ENCODE results near the gene IDUA. TPM values are rescaled to one million over a fixed set of nuclear protein-coding genes. Genes with fewer than 3 reads are reported as not detected.

Gene IDUA
- total and polyA plus RNA-seq, 4 donors = 7.5 to 66.5 (median 21.6) TPM

DNA sequence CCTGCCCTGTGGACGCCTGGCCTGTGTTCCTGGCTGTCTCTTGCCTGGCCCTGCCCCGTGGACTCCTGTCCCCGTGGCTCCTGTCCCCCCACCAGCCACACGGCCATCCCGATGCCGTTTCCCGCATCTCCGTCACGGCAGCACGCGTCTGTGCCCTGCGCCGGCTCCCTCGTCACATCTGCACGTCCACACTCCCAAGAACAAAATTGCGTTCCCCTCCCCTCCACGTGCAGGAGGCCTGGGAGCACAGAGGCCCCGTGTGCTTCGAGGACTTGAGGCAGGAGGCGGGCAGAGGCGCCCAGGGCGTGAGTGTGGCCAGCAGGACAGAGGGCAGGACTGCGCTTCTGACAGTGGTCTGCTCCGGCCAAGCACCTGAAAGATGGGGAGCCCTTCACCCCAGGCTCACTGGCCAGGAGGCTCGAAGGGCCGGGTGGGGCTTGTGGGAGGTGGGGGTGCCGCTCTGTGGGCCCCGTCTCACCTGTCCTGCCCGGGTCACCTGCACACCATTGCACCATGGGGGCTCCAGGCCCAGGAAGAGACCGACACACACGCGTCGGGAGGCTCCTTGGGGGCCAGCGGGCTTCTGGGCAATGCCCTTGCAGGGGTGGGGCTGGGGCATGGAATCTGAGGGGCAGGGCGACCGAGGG lies 41.9 kb downstream of the IDUA start:
- Histone ChIP-seq H3K9me3 (ENCODE audit: control insufficient read depth in 4 of 4, insufficient read depth in 3 of 4, low read length in 3 of 4) (peaks cover 0 to 5% (median 0%) of the 10 kb centered on the region in 4 donors), H3K9ac (ENCODE audit: insufficient read depth in 1 of 2, low read length in 2 of 2) (no peak overlapping the region), H3K4me3 (no peak overlapping the region), H3K4me1 (ENCODE audit: control insufficient read depth in 5 of 5, insufficient read depth in 5 of 5, low read length in 5 of 5) (peaks cover 0 to 25% (median 3%) of the 10 kb centered on the region in 5 donors), H3K27ac (ENCODE audit: low read depth in 1 of 2, low read length in 1 of 2) (no peak overlapping the region), H3K27me3 (ENCODE audit: control insufficient read depth in 3 of 3, insufficient read depth in 3 of 3, low read length in 2 of 3) (no peaks in the 10 kb centered on the region), H3K36me3 (ENCODE audit: control insufficient read depth in 4 of 4, insufficient read depth in 4 of 4, low read length in 4 of 4) (peaks cover 0 to 18% (median 12%) of the 10 kb centered on the region in 4 donors)
- DNase-seq = no peak
- no peak for ATAC-seq (ENCODE audit: insufficient read depth, low FRiP score)
- no peak for TF ChIP-seq CTCF (IDR thresholded peaks at IDR 0.05; ENCODE audit: control extremely low read depth, extremely low read depth)
- 77 to 85% methylated on average over 33 to 36 of the region's 36 CpGs for WGBS, 2 donors

DNA sequence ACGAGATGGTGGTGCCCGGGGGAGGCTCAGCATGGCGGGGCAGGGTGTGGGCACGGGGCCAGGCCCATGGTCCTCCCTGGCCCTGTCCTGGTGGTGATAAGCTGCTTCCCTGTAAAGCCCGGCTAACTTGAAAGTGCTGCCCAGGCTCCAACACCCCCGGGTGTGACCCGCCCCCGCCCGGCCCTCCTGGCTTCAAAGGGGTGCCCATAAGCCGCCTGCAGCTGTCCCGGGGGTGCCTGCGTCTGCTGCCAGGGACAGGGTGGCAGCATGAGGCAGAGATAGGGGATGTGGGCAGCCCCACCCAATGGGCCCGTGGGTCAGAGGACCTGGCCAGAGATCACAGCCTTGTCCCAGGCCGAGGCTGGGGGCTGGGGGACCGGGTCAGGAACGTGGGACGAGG lies 42.7 kb downstream of the IDUA start:
- H3K4me3 ChIP-seq = no peak overlapping the region
- ATAC-seq (ENCODE audit: insufficient read depth, low FRiP score) = no peak
- peaks cover 0 to 15% (median 10%) of the 10 kb centered on the region in 4 donors for H3K36me3 ChIP-seq (ENCODE audit: control insufficient read depth in 4 of 4, insufficient read depth in 4 of 4, low read length in 4 of 4)
- TF ChIP-seq CTCF (IDR thresholded peaks at IDR 0.05; ENCODE audit: control extremely low read depth, extremely low read depth) = no peak
- H3K27me3 ChIP-seq (ENCODE audit: control insufficient read depth in 3 of 3, insufficient read depth in 3 of 3, low read length in 2 of 3) = no peaks in the 10 kb centered on the region
- WGBS, 2 donors = 54 to 70% methylated on average over 17 of the region's 17 CpGs
- no peak for DNase-seq
- no peak overlapping the region for H3K9ac ChIP-seq (ENCODE audit: insufficient read depth in 1 of 2, low read length in 2 of 2)
- H3K27ac ChIP-seq (ENCODE audit: low read depth in 1 of 2, low read length in 1 of 2) = no peak overlapping the region
- peaks cover 0 to 5% (median 0%) of the 10 kb centered on the region in 4 donors for H3K9me3 ChIP-seq (ENCODE audit: control insufficient read depth in 4 of 4, insufficient read depth in 3 of 4, low read length in 3 of 4)
- peaks cover 0 to 34% (median 3%) of the 10 kb centered on the region in 5 donors for H3K4me1 ChIP-seq (ENCODE audit: control insufficient read depth in 5 of 5, insufficient read depth in 5 of 5, low read length in 5 of 5)

DNA sequence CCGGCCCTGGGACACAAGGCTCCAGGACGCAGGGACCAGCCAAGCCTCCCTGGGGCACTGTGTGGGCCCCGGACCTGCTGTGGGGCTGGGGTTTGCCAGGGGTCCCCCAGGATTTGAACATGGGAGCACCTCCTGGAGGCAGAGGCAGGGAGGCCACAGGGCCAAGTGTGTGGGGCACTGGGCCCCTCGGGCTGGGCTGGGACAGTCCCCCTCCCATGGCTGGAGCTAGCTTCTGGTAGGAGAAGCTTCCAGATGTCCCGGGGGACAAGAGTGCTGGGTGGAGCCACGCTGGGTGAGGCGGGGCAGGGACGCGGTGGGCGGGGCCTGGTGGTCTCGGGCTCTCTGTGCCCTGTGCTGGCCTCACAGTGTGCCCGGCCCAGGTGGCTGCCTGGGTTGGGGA lies 43.2 kb downstream of the IDUA start:
- WGBS, 2 donors = 63 to 81% methylated on average over 10 to 12 of the region's 12 CpGs
- no peak for TF ChIP-seq CTCF (IDR thresholded peaks at IDR 0.05; ENCODE audit: control extremely low read depth, extremely low read depth)
- H3K36me3 ChIP-seq (ENCODE audit: control insufficient read depth in 4 of 4, insufficient read depth in 4 of 4, low read length in 4 of 4) = peaks cover 0 to 10% (median 7%) of the 10 kb centered on the region in 4 donors
- H3K9ac ChIP-seq (ENCODE audit: insufficient read depth in 1 of 2, low read length in 2 of 2) = no peak overlapping the region
- no peak overlapping the region for H3K27ac ChIP-seq (ENCODE audit: low read depth in 1 of 2, low read length in 1 of 2)
- H3K4me1 ChIP-seq (ENCODE audit: control insufficient read depth in 5 of 5, insufficient read depth in 5 of 5, low read length in 5 of 5) = peaks cover 0 to 35% (median 3%) of the 10 kb centered on the region in 5 donors
- H3K4me3 ChIP-seq = no peak overlapping the region
- peaks cover 0 to 5% (median 0%) of the 10 kb centered on the region in 4 donors for H3K9me3 ChIP-seq (ENCODE audit: control insufficient read depth in 4 of 4, insufficient read depth in 3 of 4, low read length in 3 of 4)
- ATAC-seq (ENCODE audit: insufficient read depth, low FRiP score) = no peak
- no peaks in the 10 kb centered on the region for H3K27me3 ChIP-seq (ENCODE audit: control insufficient read depth in 3 of 3, insufficient read depth in 3 of 3, low read length in 2 of 3)
- no peak for DNase-seq

Measured in lung (tissue), 12 donors.